ENCODE results near the gene IL1RAPL1.

IL1RAPL1 gene

GRCh38 chrX:28586981-28587551, at the start of gene IL1RAPL1:
IL1RAPL1 (plus strand) TSS chrX:28587446.
- no peak for DNase-seq

DNA sequence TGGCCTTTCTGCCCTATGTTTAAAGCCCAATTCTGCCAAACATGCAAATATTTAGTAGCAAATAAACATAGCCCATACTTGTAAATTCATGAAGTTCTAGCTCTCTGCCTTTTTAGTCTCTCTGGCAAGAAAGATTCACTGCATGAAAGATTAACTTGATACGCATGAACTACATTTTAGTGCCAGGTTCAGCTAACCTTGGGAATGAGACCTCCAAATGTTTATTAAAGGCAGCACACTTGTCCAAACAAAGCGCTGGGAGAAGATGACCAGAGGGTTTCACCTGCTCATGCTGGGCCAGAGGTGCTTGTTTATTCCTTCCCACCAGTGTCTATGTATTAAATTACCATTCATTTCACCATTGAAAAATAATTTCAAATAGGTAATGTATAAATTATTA, 44.5 kb upstream of the IL1RAPL1 start:
- DNase-seq, result no peak

DNA sequence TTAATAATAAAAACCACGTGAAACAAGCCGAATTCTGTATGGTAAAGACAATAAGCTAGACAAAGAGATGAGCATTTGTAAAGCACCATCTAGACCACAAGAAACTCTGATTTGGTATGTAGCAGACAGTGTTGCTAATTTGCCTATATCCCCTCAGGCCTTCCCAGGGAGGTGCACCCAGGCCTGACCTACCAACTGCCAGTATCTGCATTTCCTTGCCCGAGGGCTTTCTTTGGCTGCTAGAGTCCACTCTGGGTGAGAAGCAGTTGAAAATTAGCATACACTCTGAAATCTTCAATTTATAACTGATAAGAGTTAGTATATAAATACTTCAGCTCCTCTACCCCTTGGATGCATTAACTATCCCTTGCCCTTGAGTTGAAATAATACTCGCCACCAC, 37.4 kb upstream of the IL1RAPL1 start:
- no peak for DNase-seq

DNA sequence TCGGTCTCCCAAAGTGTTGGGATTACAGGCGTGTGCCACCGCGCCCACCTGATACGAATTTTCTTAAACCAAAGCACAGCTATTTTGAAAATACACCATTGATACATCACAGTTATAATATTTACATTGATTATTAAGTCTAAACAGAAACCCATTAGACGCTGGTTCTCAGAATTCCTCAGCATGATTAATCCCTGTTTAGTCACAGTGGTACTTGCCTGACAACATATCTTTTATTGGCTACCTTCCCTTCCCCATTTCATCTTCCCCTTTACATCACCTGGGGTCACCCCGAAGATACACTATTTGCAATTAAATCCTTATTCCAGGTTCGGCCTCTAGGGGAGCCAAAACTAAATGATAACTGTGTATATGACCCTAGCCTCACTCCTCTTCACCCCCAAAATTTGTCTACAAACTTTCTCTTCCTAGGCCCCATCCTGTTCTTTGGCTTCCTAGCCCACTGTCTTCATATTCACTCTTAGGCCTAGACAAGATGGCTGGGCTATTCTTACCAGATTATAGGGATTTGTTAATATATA, 36.8 kb upstream of the IL1RAPL1 start:
- no peak for DNase-seq

- no peak for DNase-seq
Observed at GRCh38 chrX:28552322-28552721, 34.9 kb upstream of the IL1RAPL1 start.

GRCh38 chrX:28552882-28553829, 34.1 kb upstream of the IL1RAPL1 start:
- DNase-seq, result no peak

- DNase-seq, result no peak
Observed at GRCh38 chrX:28576117-28576516, 11.1 kb upstream of the IL1RAPL1 start.

- DNase-seq, result no peak
Observed at GRCh38 chrX:28581522-28581921, 5.7 kb upstream of the IL1RAPL1 start.

DNA sequence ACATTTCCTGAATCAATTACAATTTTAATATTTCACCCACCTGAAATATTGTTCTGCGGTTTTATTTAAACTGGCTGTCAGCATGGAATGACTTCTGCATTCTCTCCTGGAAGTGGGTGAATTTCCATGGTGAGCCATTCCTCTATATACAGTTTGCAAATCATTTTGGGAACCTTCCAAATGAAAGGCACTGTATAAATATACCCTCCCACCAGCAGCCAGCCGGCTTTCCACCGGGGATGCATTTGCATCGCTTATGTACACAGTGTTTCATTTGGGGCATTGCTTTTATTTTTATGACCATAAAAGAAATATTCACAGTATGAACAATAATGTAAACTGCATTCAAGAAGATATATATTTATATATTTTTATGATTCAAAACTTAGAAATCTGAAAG, 4.7 kb upstream of the IL1RAPL1 start:
- no peak for DNase-seq

GRCh38 chrX:28584025-28584424, 3.2 kb upstream of the IL1RAPL1 start:
- no peak for DNase-seq

- DNase-seq, result no peak
Observed at GRCh38 chrX:28585767-28586166, 1.5 kb upstream of the IL1RAPL1 start.

DNA sequence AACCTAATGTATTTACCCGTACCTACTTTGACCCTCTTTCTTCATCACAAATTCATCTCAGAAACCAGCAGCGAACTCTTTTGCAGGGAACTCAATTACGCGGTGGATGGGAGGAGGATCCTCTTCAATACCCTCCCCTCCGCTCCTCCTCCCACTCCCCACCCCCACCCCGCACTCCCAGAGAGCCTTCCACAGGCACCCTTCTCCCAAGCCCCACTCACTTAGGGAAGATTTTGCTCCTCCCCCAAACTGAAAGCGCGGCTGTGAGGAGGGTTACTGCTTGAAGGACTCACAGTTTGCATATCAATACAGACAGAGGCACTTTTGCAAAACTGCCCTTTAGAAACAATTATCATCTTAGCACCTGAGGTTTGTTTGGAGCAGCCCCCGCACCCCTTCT, 960 bp upstream of the IL1RAPL1 start:
- DNase-seq, result no peak

DNA sequence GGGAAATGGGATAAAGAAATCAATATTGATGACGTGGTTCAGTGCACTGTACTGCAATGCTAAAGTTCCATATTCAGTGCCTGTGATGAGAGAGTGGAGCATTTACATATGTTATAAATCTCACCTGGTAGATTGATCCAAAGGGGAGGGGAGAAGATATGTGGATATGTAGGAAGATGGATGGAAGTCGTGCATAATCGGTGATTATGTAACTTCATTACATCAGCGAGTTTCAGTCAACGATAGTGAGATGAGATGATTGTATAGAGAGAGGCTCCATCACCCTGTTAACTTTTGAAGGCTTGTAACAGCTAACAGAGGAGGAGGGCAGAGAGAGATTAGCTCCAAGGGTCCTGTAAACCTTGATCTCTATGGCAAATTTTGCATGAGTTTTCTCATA, 1.8 kb downstream of the IL1RAPL1 start:
- no peak for DNase-seq

- DNase-seq, result no peak
Observed at GRCh38 chrX:28590396-28590795, 3.1 kb downstream of the IL1RAPL1 start.

GRCh38 chrX:28591542-28591941, 4.3 kb downstream of the IL1RAPL1 start:
- no peak for DNase-seq

DNA sequence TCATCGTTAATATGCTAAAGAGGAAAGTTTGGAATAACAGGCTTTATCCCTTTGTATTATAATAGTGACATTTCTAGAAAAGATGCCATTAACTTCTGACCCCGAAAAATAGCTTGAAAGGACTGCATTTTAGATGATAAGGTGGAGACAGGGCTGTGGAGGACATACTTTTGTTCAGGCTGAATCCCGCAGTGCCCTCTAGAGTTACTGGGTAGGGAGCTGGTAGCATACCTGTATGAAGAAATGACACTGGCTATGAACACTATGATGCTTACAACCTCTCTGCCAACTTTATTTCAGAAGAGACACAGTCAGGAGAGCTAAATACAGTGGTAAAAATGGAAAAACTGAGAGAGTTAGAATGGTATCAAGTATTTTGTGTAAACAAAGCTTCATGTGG, 8.1 kb downstream of the IL1RAPL1 start:
- DNase-seq, result no peak

DNA sequence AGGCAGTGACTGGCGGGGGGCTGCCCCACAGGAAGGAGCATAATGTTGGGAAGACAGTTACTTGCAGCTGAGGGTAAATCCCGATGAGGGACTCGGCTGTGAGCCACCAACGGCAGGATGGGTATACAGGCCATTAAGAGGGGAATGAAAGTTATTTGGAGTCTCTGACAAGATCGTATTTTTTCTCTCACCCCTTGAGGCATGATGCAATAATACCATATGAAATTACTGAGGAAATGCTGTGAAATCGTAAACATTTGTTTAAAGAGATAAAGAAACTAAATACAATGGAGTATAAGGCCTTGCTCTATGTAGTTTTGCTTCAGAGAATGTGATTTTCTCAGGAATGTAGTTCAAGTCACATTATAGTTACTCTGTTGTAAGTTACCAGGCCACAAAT, 12.7 kb downstream of the IL1RAPL1 start:
- DNase-seq, result no peak

- DNase-seq, result no peak
Observed at GRCh38 chrX:28609003-28609402, 21.8 kb downstream of the IL1RAPL1 start.

DNA sequence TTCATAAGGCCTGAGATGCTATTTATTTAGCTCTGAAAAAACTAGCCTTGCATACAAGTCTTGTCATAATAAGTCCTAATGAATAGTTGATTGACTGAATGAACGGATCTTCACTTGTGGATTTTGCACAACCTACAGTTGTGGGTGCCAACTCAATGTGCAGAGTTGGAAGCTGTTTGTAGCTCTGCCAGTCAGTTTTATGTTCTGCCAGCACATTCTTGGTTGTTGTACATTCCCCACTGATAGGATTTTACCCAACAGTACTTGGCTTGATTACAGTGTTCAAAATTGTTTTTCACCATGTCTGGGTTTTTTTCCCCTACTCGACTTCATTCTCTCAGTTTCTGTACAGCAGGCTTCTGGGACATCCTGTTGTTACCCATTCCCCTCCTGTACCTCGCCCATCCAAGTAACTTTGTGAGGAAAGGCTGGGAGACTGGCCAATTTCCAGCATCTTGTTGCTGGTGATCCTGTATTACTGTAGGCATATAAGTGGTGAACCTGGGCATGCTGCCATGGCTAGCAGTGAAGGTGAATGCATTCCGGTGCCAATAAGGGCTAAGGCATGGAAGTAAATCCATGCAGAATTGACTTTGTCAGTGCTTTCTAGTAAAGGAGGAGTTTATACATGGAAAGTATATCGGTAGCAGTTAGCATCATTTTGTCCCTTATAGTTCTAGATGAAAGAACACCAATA, 22.8 kb downstream of the IL1RAPL1 start:
- DNase-seq, result no peak

GRCh38 chrX:28610746-28611145, 23.5 kb downstream of the IL1RAPL1 start:
- no peak for DNase-seq

DNA sequence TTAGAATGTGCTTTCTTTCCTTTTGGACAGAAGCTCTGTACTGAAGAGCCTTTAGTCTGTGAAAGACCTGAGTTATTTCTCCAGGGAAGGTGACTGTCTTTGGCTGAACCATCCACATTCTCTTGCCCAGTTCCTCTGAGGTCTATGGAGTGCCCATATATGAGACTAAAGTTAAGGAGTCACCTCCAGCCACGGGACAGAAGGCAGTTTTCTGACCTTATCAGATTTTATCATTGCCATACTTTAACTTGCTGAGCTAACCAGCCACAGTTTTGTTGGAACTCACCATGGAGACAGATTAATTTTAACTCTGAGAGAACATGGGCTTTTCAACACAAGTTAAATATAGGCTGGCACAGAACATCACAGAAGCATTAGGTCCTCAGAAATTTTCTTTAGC, 26.3 kb downstream of the IL1RAPL1 start:
- no peak for DNase-seq

DNA sequence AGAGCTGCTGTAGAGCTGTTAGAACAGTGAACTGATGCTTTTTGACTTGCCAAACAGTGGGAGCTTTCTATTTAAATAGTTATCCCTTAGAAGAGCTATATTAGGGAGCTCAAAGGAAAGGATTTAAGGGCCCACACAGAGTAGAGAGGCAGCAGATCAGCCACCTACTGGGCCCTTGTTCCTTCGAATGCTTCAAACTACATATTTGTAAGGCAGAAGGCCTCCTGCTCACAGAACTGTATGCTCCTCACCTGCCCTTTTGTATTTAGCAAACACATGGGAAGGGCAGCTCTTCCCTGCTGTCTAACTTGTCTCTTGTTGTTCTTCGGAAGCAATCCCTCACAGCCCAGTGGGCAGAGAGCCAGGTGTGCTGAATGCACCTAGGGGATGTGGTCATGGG, 38.0 kb downstream of the IL1RAPL1 start:
- no peak for DNase-seq

GRCh38 chrX:28626515-28626914, 39.3 kb downstream of the IL1RAPL1 start:
- DNase-seq, result no peak

DNA sequence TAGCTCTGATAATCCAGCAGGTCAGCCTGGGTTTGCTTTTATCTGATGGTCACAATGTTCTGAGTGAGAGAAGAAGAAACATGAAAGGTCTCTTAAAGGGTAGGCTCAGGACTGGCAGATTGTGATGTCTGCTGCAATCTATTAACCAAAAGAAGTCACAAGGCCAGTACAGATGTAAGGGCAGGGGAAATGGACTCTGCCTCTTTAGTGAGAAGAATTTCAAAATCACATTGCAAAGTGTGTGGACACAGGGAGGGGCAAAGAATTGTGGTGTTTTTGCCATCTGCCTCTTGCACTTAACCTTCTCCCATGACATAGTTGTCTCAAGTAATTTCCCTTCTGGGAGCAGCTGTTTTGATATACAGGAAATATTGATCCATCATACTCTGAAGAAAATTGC, 40.9 kb downstream of the IL1RAPL1 start:
- DNase-seq, result no peak
